ENCODE results near the gene ACTR1B.
A peak's percentile ranks its signal among the peaks of the same experiment; 100 is the strongest.
"Not testable (repeated sequence)": the region's sequence is repeated elsewhere in the genome, so short reads cannot be mapped to it uniquely, and the experiment has no call there.

Gene ACTR1B

DNA sequence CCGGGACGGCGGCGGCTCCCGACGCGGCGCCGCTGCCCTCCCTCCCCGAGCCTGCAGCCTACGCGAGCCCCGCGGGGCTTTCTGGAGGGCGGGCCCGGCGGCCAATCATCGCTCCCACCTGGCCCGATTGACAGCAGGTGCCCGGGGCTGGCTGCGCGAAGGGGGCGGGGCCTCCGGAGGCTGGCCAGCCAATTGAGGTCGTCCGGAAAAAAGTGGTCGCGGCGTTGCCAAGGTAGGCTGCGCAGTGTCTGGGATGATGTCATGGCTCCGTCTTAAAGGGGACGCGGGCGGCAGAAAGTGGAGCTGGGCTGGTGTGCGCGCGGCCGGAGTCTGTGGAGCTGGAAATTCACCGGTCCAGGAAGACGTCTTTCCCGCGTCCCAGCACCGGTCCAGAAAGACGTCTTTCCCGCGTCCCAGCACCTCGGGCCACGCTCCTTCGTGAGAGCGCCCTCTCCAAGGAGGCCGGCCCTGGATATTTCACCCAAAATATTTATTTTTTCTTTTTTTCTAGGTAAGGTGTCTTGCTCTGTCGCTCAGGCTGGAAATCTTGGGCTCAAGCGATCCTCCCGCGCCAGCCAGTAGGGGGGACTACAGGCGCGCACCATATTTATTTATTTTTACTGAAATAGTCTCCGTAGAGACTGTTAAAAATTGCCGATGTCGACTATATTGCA lies at the start of gene ACTR1B:
Gene ACTR1B, minus strand, starts transcription at position 83 of the 674 bp plus-strand sequence. CDS start 154 bp downstream, outside the sequence.
- peak; percentile 93 for DNase-seq

- DNase-seq = no peak
These were observed 49.0 kb upstream of the ACTR1B start for GRCh38 chr2:97712693-97713295.

- not testable (repeated sequence) for DNase-seq
These were observed 48.3 kb upstream of the ACTR1B start for GRCh38 chr2:97712175-97712574.

GRCh38 chr2:97711394-97711711 lies 47.5 kb upstream of the ACTR1B start:
- no peak for DNase-seq

DNA sequence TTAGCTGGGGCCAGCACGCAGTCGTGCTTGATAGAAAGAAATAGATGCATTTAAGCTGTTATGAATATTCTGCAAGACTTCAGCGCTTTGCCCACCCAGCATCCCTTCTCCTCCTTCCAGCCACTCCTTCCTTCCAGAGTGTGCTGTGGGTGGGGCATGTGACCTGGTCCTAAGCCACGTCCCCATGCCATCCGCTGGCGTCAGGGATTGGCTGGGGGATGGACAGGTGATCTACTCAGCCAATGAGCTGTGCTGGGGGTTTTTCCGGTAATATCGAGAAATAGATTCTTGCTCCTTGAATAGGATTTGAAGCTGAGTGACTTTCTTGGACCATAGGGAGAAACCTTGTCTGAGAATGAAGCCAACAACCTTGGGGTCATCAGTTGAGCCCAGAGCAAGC lies 44.8 kb upstream of the ACTR1B start:
- no peak for DNase-seq

GRCh38 chr2:97708048-97708380 lies 44.2 kb upstream of the ACTR1B start:
- no peak for DNase-seq

DNA sequence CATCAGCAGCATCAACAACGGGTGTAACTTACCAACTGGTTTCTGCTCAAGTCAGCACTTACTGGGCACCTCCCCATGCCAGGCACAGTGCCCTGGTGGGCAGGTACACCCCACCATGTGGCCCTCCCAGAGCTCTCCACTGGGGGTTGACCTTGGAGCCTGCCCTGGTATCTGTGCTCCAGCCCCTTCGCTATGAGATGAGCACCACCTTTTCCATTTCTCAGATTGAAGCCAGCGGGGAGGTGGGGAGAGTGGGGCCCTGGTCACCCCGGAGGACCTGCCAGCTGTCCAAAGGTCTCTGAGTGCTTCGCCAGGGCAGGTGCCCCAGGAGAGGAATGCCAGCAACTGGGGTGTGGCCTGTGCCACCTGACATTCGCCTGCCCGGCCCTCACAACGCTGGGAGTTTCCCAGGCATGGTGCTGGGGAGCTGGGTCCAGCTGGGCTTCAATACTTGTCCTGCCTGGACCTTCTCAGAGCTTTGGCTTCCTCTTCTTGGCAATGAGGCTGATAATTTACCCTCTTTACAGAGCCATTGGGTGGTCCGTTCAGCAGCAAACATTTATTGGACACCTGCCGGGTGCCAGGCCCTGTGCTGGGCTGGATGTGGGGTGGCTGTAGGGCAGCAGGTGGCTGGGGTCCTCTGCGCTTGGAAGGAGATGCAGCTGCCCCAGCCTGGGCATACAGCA lies 43.7 kb upstream of the ACTR1B start:
- no peak for DNase-seq

- no peak for DNase-seq
These were observed 43.0 kb upstream of the ACTR1B start for GRCh38 chr2:97706708-97707345.

DNA sequence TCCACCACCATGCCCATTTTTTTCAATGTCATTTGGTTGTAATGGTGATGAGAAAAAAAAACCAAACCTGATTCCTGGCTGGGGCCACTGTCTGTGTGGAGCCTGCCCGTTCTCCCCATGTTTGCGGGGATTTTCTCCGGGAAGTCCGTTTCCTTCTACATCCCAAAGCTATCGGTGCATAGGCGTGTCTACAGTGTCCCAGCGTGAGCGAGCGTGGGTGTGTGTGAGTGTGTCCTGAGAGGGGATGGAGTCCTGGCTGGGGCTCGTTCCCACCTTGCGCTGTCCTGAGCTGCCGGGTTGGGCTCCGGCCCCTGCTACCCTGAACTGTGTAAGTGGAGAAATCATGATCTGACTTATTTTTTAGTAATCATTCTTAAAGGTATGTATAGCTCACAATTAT lies 42.3 kb upstream of the ACTR1B start:
- DNase-seq = no peak

DNA sequence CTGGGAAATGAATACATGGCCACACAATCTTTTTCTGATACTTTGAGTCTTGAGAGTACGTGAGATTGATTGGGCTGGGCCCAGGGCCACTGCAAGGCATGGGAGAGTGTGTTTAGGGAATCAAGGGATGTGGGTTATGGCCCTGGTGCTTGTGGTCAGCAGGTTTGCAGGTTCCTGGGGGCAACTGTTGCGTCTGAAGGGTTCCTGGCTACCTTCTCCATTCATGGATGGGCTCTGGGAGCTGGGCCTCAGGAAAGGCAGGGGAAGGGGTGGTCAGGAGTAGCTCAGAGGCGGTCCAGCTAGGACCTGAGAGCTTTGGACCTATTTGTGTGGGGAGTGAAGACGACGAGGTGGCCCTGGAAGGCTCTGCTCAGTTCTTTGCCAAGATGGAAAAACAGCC lies 41.1 kb upstream of the ACTR1B start:
- DNase-seq = no peak

GRCh38 chr2:97703741-97704140 lies 39.9 kb upstream of the ACTR1B start:
- DNase-seq = no peak

- DNase-seq = no peak
These were observed 39.1 kb upstream of the ACTR1B start for GRCh38 chr2:97702731-97703470.

GRCh38 chr2:97701851-97702465 lies 38.1 kb upstream of the ACTR1B start:
- no peak for DNase-seq

DNA sequence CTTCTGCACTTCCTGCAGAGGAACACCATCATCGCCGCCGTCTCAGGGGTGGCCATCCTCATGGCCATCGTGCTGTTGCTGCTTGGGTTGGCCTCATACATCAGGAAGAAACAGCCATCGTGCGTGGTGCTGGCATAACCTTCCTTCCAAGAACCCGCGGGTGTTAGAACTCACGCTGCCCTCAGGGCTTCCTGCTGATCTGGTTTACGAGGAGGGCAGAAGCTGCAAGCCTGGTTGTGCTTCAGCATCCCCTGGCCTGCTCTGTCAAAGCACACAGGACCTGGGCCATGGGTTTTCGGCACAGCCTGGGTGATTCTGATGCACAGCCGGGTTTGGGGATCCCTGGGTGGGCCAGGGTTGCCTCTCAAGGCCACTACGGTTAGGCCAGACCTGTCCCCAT lies 37.3 kb upstream of the ACTR1B start:
- DNase-seq = no peak

- DNase-seq = no peak
These were observed 36.1 kb upstream of the ACTR1B start for GRCh38 chr2:97699765-97700444.

- DNase-seq = no peak
These were observed 34.7 kb upstream of the ACTR1B start for GRCh38 chr2:97698530-97698929.

DNA sequence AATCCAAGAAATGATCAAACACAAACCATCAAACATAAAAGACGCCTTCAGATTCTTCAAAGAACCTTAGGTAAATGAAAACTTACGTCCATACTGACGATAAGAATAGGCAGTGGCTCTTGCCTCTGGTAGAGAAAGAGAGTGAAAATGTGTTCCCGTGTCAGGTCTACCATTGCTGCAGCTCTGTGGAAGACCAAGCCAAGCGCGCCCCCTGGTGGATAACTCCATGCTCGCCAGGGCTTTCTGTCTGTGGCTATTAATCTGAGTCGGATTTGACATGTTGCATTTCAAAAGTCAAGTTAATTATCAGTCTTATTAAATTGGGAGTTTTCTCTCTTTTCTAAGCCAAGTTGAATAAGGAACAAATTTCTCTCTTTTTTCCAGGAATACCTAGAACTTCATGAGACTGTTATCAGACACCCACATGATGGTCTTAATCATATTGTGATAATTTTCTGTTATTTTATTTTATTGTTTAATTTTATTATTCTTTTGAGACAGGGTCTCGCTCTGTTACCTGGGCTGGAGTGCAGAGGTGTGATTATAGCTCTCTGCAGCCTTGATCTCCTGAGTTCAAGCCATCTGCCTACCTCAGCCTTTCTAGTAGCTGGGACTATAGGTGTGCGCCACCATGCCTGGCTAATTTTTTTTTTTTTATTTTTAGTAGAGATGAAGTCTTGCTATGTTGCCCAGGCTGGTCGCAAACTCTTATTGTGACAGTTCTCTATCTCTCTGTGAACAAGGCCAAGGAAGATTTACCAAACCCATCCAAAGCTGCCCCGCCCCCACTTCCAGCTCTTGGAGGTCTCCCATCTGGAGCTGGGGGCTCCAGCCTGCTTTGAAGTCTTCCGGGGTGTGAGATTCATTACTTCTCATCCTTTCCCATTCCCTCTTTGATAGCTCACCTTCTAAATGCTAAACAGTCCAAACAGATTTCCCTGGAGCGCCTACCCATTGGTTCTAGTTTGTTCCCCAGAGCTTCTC lies 33.7 kb upstream of the ACTR1B start:
- peak; percentile 80 for DNase-seq

DNA sequence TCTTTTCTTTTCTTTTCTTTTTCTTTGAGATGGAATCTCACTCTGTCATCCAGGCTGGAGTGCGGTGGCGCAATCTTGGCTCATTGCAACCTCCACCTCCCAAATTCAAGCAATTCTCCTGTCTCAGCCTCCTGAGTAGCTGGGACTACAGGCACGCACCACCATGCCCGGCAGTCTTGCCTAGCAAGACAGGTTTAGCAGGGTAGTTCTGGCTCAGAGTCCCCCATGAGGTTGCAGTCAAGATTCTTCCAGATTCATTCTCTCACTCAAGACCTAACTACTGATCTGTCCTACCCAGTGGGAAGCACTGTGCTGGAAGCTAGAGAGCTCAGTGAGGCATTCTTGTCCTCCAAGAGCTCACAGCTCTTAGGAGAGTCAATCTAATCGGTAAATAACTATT lies 31.9 kb upstream of the ACTR1B start:
- DNase-seq = no peak

GRCh38 chr2:97693476-97693875 lies 29.6 kb upstream of the ACTR1B start:
- no peak for DNase-seq

- DNase-seq = no peak
These were observed 27.3 kb upstream of the ACTR1B start for GRCh38 chr2:97691166-97691565.

All from NCI-H2029 treated with DMSO at 0.1 percent for 48 hours (cell line).